WTC11 (cell line): ENCODE measurements around the gene KCNK4.

ENCODE experiments used
- AFF4 ChIP-seq: sonication (generic); formaldehyde crosslinking; IDR thresholded peaks from 2 replicates; pipeline ENCODE4 v1.8.1; 2023; ENCODE audit warnings: mild to moderate bottlenecking, missing genetic modification reagents, borderline replicate concordance
- CREB1 ChIP-seq: sonication (generic); formaldehyde crosslinking; IDR thresholded peaks from 2 replicates; pipeline ENCODE4 v1.8.0; 2023; ENCODE audit warnings: mild to moderate bottlenecking, missing genetic modification reagents
- ESRRA ChIP-seq: sonication (generic); formaldehyde crosslinking; IDR thresholded peaks from 2 replicates; pipeline ENCODE4 v1.8.1; 2022; ENCODE audit warnings: mild to moderate bottlenecking, missing genetic modification reagents, borderline replicate concordance
- ETV6 ChIP-seq: sonication (generic); formaldehyde crosslinking; IDR thresholded peaks from 2 replicates; pipeline ENCODE4 v1.8.1; 2022; ENCODE audit warnings: mild to moderate bottlenecking, missing genetic modification reagents
- FOXP4 ChIP-seq: sonication (generic); formaldehyde crosslinking; IDR thresholded peaks from 2 replicates; pipeline ENCODE4 v1.8.0; 2022; ENCODE audit warnings: mild to moderate bottlenecking, missing genetic modification reagents
- NFYB ChIP-seq: sonication (generic); formaldehyde crosslinking; conservative IDR thresholded peaks from 2 replicates; pipeline ENCODE4 v1.8.0; 2022; ENCODE audit warnings: low read depth, missing genetic modification reagents
- ZBTB21 ChIP-seq: sonication (generic); formaldehyde crosslinking; IDR thresholded peaks from 2 replicates; pipeline ENCODE4 v1.8.1; 2023; ENCODE audit warnings: mild to moderate bottlenecking, missing genetic modification reagents, borderline replicate concordance

GRCh38 chr11:64275031-64275800, 15.9 kb upstream of the KCNK4 start:
- TF ChIP-seq ETV6 (no peak), FOXP4 (no peak), CREB1 (CRISPR knock-in tag) (no peak), NFYB (CRISPR knock-in tag) (no peak), ESRRA (CRISPR knock-in tag) (no peak), AFF4 (no peak), ZBTB21 (CRISPR knock-in tag) (no peak)
